Measurements from ENCODE around the gene SPHK2. TPM values are rescaled to one million over a fixed set of nuclear protein-coding genes. Genes with fewer than 3 reads are reported as not detected.

The SPHK2 gene
- total and polyA plus RNA-seq, 2 of the 8 experiments (the other 6 are each of a cell fraction or from before 2014, with no cell fraction given): 43.9 to 60.9 TPM

GRCh38 chr19:48660852-48661710 lies 41.8 kb downstream of the SPHK2 start (continued):
- TF ChIP-seq RAD21 (IDR thresholded peaks at IDR 0.05 in 1 of 2, conservative IDR thresholded peaks at IDR 0.05 in 1 of 2; ENCODE audit: low read depth in 2 of 2, low read length in 2 of 2): no peak
- no peak for TF ChIP-seq BACH1 (IDR thresholded peaks at IDR 0.05; ENCODE audit: low read length)
- no peak for TF ChIP-seq EP300 (IDR thresholded peaks at IDR 0.05; ENCODE audit: borderline replicate concordance in 1 of 2, low read depth in 2 of 2, low read length in 2 of 2)
- TF ChIP-seq SP2 (IDR thresholded peaks at IDR 0.05; ENCODE audit: low read length): no peak
- peak; percentile 97 for TF ChIP-seq RFX5 (IDR thresholded peaks at IDR 0.05; ENCODE audit: borderline replicate concordance, low read depth, low read length)
- TF ChIP-seq E2F6 (IDR thresholded peaks at IDR 0.05): peak; percentile 99
- peak; percentile 58 for TF ChIP-seq SP1 (IDR thresholded peaks at IDR 0.05; ENCODE audit: low read depth, low read length)
- no peak for TF ChIP-seq GABPA (IDR thresholded peaks at IDR 0.05; ENCODE audit: borderline replicate concordance, insufficient read depth, low read length)
- TF ChIP-seq POLR2A (IDR thresholded peaks at IDR 0.05; ENCODE audit: control extremely low read depth in 1 of 2, low read depth in 2 of 2, low read length in 2 of 2): no peak
- no peak for TF ChIP-seq JUN (IDR thresholded peaks at IDR 0.05; ENCODE audit: low read depth, low read length)
- TF ChIP-seq CTBP2 (IDR thresholded peaks at IDR 0.05; ENCODE audit: borderline replicate concordance, insufficient read depth, insufficient read length, low read length): no peak
- no peak for TF ChIP-seq SIX5 (IDR thresholded peaks at IDR 0.05; ENCODE audit: low read depth, low read length)
- TF ChIP-seq SIRT6 (IDR thresholded peaks at IDR 0.05; ENCODE audit: low read length): no peak
- no peak for TF ChIP-seq GTF2F1 (IDR thresholded peaks at IDR 0.05; ENCODE audit: borderline replicate concordance, low read depth, low read length)
- no peak for TF ChIP-seq SRF (IDR thresholded peaks at IDR 0.05; ENCODE audit: low read depth, low read length)
- no peak for TF ChIP-seq SIN3A (conservative IDR thresholded peaks at IDR 0.05 in 1 of 2, IDR thresholded peaks at IDR 0.05 in 1 of 2; ENCODE audit: low read depth in 1 of 2, low read length in 2 of 2)
- no peak for TF ChIP-seq CEBPB (IDR thresholded peaks at IDR 0.05; ENCODE audit: low read depth, low read length)
- TF ChIP-seq CREB1 (IDR thresholded peaks at IDR 0.05): peak; percentile 89
- no peak for TF ChIP-seq SP4 (IDR thresholded peaks at IDR 0.05; ENCODE audit: low read length)
- TF ChIP-seq EZH2 (IDR thresholded peaks at IDR 0.05; ENCODE audit: low read depth, low read length, severe bottlenecking): no peak
- TF ChIP-seq SUZ12 (IDR thresholded peaks at IDR 0.05; ENCODE audit: low read length): no peak
- no peak for TF ChIP-seq KDM1A (IDR thresholded peaks at IDR 0.05; ENCODE audit: borderline replicate concordance, low read length)
- no peak for TF ChIP-seq CHD2 (IDR thresholded peaks at IDR 0.05; ENCODE audit: low read length)
- no peak for TF ChIP-seq KDM5A (IDR thresholded peaks at IDR 0.05; ENCODE audit: low read length)
- TF ChIP-seq CHD1 (IDR thresholded peaks at IDR 0.05; ENCODE audit: low read depth, low read length): no peak

All from H1 (cell line).